ENCODE results near the gene RPTOR.
"Not testable (repeated sequence)": the region's sequence is repeated elsewhere in the genome, so short reads cannot be mapped to it uniquely, and the experiment has no call there.

The RPTOR gene

GRCh38 chr17:80694085-80694991 lies 149.7 kb downstream of the RPTOR start:
- DNase-seq (ENCODE audit: low read depth in 2 of 2) = no peak

- DNase-seq (ENCODE audit: low read depth in 2 of 2) = no peak
These were observed 150.6 kb downstream of the RPTOR start for GRCh38 chr17:80694992-80695912.

- DNase-seq (ENCODE audit: low read depth in 2 of 2) = no peak
These were observed 151.3 kb downstream of the RPTOR start for GRCh38 chr17:80695979-80696378.

- DNase-seq (ENCODE audit: low read depth in 2 of 2) = no peak
These were observed 151.8 kb downstream of the RPTOR start for GRCh38 chr17:80696456-80696855.

- DNase-seq (ENCODE audit: low read depth in 2 of 2) = no peak
These were observed 152.3 kb downstream of the RPTOR start for GRCh38 chr17:80696964-80697363.

GRCh38 chr17:80698297-80698696 lies 153.7 kb downstream of the RPTOR start:
- no peak for DNase-seq (ENCODE audit: low read depth in 2 of 2)

- DNase-seq (ENCODE audit: low read depth in 2 of 2) = not testable (repeated sequence)
These were observed 154.6 kb downstream of the RPTOR start for GRCh38 chr17:80699205-80699604.

- no peak for DNase-seq (ENCODE audit: low read depth in 2 of 2)
These were observed 157.1 kb downstream of the RPTOR start for GRCh38 chr17:80701730-80702129.

GRCh38 chr17:80702315-80703141 lies 157.9 kb downstream of the RPTOR start:
- DNase-seq (ENCODE audit: low read depth in 2 of 2) = no peak

- DNase-seq (ENCODE audit: low read depth in 2 of 2) = no peak
These were observed 158.5 kb downstream of the RPTOR start for GRCh38 chr17:80703142-80703478.

GRCh38 chr17:80704381-80704819 lies 159.8 kb downstream of the RPTOR start:
- DNase-seq (ENCODE audit: low read depth in 2 of 2) = no peak

GRCh38 chr17:80704894-80705293 lies 160.3 kb downstream of the RPTOR start:
- no peak for DNase-seq (ENCODE audit: low read depth in 2 of 2)

- no peak for DNase-seq (ENCODE audit: low read depth in 2 of 2)
These were observed 161.3 kb downstream of the RPTOR start for GRCh38 chr17:80705988-80706387.

GRCh38 chr17:80706463-80706867 lies 161.8 kb downstream of the RPTOR start:
- DNase-seq (ENCODE audit: low read depth in 2 of 2) = no peak

GRCh38 chr17:80708480-80708879 lies 163.8 kb downstream of the RPTOR start:
- no peak for DNase-seq (ENCODE audit: low read depth in 2 of 2)

GRCh38 chr17:80709090-80709695 lies 164.6 kb downstream of the RPTOR start:
- no peak for DNase-seq (ENCODE audit: low read depth in 2 of 2)

GRCh38 chr17:80710714-80711302 lies 166.2 kb downstream of the RPTOR start:
- DNase-seq (ENCODE audit: low read depth in 2 of 2) = no peak

- no peak for DNase-seq (ENCODE audit: low read depth in 2 of 2)
These were observed 167.5 kb downstream of the RPTOR start for GRCh38 chr17:80712089-80712488.

GRCh38 chr17:80712606-80713005 lies 168.0 kb downstream of the RPTOR start:
- DNase-seq (ENCODE audit: low read depth in 2 of 2) = no peak

GRCh38 chr17:80716986-80717719 lies 172.5 kb downstream of the RPTOR start:
- no peak for DNase-seq (ENCODE audit: low read depth in 2 of 2)

Measured in stimulated activated CD8-positive, alpha-beta memory T cell treated with anti-CD3 and anti-CD28 coated beads, Interleukin-2, amount 100 ng/mL, for 1 hour (primary cell).